MG63 (cell line): ENCODE results near the gene PRDM2. TPM values are rescaled to one million over a fixed set of nuclear protein-coding genes. Genes with fewer than 3 reads are reported as not detected.
"Not testable (repeated sequence)": the region's sequence is repeated elsewhere in the genome, so short reads cannot be mapped to it uniquely, and the experiment has no call there.

ENCODE experiments used
- DNase-seq: peaks from one replicate; pipeline ENCODE4 v3.0.0-alpha.2; 2020
- H3K27me3 ChIP-seq: fragments of 250-450 bp; sonication (Bioruptor Pico); 2 replicates; pipeline ENCODE4 v1.5.1; 2020; ENCODE audit warnings: mild to moderate bottlenecking, moderate library complexity
- H3K36me3 ChIP-seq: fragments of 250-450 bp; sonication (Bioruptor Pico); 2 replicates; pipeline ENCODE4 v1.5.1; 2020; ENCODE audit warnings: mild to moderate bottlenecking, moderate library complexity
- H3K4me3 ChIP-seq: fragments of 250-450 bp; sonication (Bioruptor Pico); 2 replicates; pipeline ENCODE4 v1.5.1; 2020; ENCODE audit warnings: mild to moderate bottlenecking, moderate library complexity
- H3K9me3 ChIP-seq: fragments of 250-450 bp; sonication (Bioruptor Pico); 2 replicates; pipeline ENCODE4 v1.5.1; 2020; ENCODE audit warnings: mild to moderate bottlenecking, moderate library complexity
- total RNA-seq: library from RNA; depleted of rRNA; stranded (reverse); fragments of >200 nt; shearing (Covaris generic); gene quantifications from 2 replicates; pipeline ENCODE4 v1.2.3, GENCODE V29; 2014; ENCODE audit warnings: low replicate concordance; rRNA removed

The PRDM2 gene
- 0.79 and 2.1 TPM in 2 replicates for total RNA-seq

- Histone ChIP-seq H3K36me3 (no peaks in the 10 kb centered on the region), H3K27me3 (no peaks in the 10 kb centered on the region), H3K9me3 (peaks cover 4% of the 10 kb centered on the region; the same call in 1 of the 2 replicates), H3K4me3 (peak within 1 kb of the TSS; percentile 85)
- peak; percentile 50 for DNase-seq
Measured at GRCh38 chr1:13699936-13700520, at the start of gene PRDM2. Gene PRDM2, plus strand, starts transcription at chr1:13700188. Its CDS starts 15,418 bp downstream, at chr1:13715606.

- Histone ChIP-seq H3K27me3 (no peaks in the 10 kb centered on the region), H3K4me3 (no peak overlapping the region), H3K9me3 (no peaks in the 10 kb centered on the region), H3K36me3 (no peaks in the 10 kb centered on the region)
- DNase-seq, result no peak
Measured at GRCh38 chr1:13651279-13651678, 48.7 kb upstream of the PRDM2 start.

- DNase-seq, result no peak
- Histone ChIP-seq H3K9me3 (no peaks in the 10 kb centered on the region), H3K4me3 (no peak overlapping the region), H3K27me3 (no peaks in the 10 kb centered on the region), H3K36me3 (no peaks in the 10 kb centered on the region)
Measured at GRCh38 chr1:13652238-13652637, 47.8 kb upstream of the PRDM2 start.

GRCh38 chr1:13661539-13661938, 38.4 kb upstream of the PRDM2 start:
- DNase-seq, result peak; percentile 79
- Histone ChIP-seq H3K36me3 (no peaks in the 10 kb centered on the region), H3K27me3 (no peaks in the 10 kb centered on the region), H3K9me3 (no peaks in the 10 kb centered on the region), H3K4me3 (no peak overlapping the region)

- H3K27me3 ChIP-seq, result no peaks in the 10 kb centered on the region
- DNase-seq, result peak; percentile 58
- H3K4me3 ChIP-seq, result no peak overlapping the region
Measured at GRCh38 chr1:13662493-13662892, 37.5 kb upstream of the PRDM2 start.

GRCh38 chr1:13663969-13664368, 36.0 kb upstream of the PRDM2 start:
- Histone ChIP-seq H3K4me3 (no peak overlapping the region), H3K9me3 (no peaks in the 10 kb centered on the region), H3K27me3 (no peaks in the 10 kb centered on the region), H3K36me3 (no peaks in the 10 kb centered on the region)
- no peak for DNase-seq

More at GRCh38 chr1:13662493-13662892, 37.5 kb upstream of the PRDM2 start:
- Histone ChIP-seq H3K9me3 (no peaks in the 10 kb centered on the region), H3K36me3 (no peaks in the 10 kb centered on the region)

GRCh38 chr1:13664451-13664850, 35.5 kb upstream of the PRDM2 start:
- Histone ChIP-seq H3K9me3 (no peaks in the 10 kb centered on the region), H3K27me3 (no peaks in the 10 kb centered on the region), H3K36me3 (no peaks in the 10 kb centered on the region), H3K4me3 (no peak overlapping the region)
- DNase-seq, result no peak

- no peaks in the 10 kb centered on the region for H3K36me3 ChIP-seq
- no peaks in the 10 kb centered on the region for H3K27me3 ChIP-seq
- no peak for DNase-seq
- H3K4me3 ChIP-seq, result no peak overlapping the region
- no peaks in the 10 kb centered on the region for H3K9me3 ChIP-seq
Measured at GRCh38 chr1:13666317-13666716, 33.7 kb upstream of the PRDM2 start.

- Histone ChIP-seq H3K4me3 (no peak overlapping the region), H3K9me3 (no peaks in the 10 kb centered on the region), H3K27me3 (no peaks in the 10 kb centered on the region), H3K36me3 (no peaks in the 10 kb centered on the region)
- DNase-seq, result no peak
Measured at GRCh38 chr1:13667691-13668090, 32.3 kb upstream of the PRDM2 start.

GRCh38 chr1:13674377-13674776, 25.6 kb upstream of the PRDM2 start:
- Histone ChIP-seq H3K9me3 (no peaks in the 10 kb centered on the region), H3K4me3 (no peak overlapping the region), H3K27me3 (no peaks in the 10 kb centered on the region)

GRCh38 chr1:13675151-13675651, 24.8 kb upstream of the PRDM2 start:
- Histone ChIP-seq H3K36me3 (no peaks in the 10 kb centered on the region), H3K4me3 (no peak overlapping the region), H3K9me3 (no peaks in the 10 kb centered on the region), H3K27me3 (no peaks in the 10 kb centered on the region)
- no peak for DNase-seq

More at GRCh38 chr1:13674377-13674776, 25.6 kb upstream of the PRDM2 start:
- no peak for DNase-seq
- no peaks in the 10 kb centered on the region for H3K36me3 ChIP-seq

- Histone ChIP-seq H3K27me3 (no peaks in the 10 kb centered on the region), H3K36me3 (no peaks in the 10 kb centered on the region), H3K9me3 (no peaks in the 10 kb centered on the region), H3K4me3 (no peak overlapping the region)
- DNase-seq, result no peak
Measured at GRCh38 chr1:13677896-13678295, 22.1 kb upstream of the PRDM2 start.

- DNase-seq, result no peak
- H3K9me3 ChIP-seq, result peaks cover under 1% of the 10 kb centered on the region
- H3K27me3 ChIP-seq, result no peaks in the 10 kb centered on the region
- no peaks in the 10 kb centered on the region for H3K36me3 ChIP-seq
- no peak overlapping the region for H3K4me3 ChIP-seq
Measured at GRCh38 chr1:13679651-13680050, 20.3 kb upstream of the PRDM2 start.

GRCh38 chr1:13680609-13681008, 19.4 kb upstream of the PRDM2 start:
- not testable (repeated sequence) for H3K9me3 ChIP-seq, DNase-seq, H3K27me3 ChIP-seq, H3K36me3 ChIP-seq, H3K4me3 ChIP-seq

- Histone ChIP-seq H3K36me3 (no peaks in the 10 kb centered on the region), H3K9me3 (peaks cover 6% of the 10 kb centered on the region), H3K27me3 (no peaks in the 10 kb centered on the region), H3K4me3 (no peak overlapping the region)
- no peak for DNase-seq
Measured at GRCh38 chr1:13681921-13682320, 18.1 kb upstream of the PRDM2 start.

GRCh38 chr1:13682444-13682843, 17.5 kb upstream of the PRDM2 start:
- peaks cover 6% of the 10 kb centered on the region for H3K9me3 ChIP-seq
- no peak for DNase-seq
- no peak overlapping the region for H3K4me3 ChIP-seq
- no peaks in the 10 kb centered on the region for H3K27me3 ChIP-seq
- H3K36me3 ChIP-seq, result no peaks in the 10 kb centered on the region

GRCh38 chr1:13683206-13683605, 16.8 kb upstream of the PRDM2 start:
- DNase-seq, result no peak
- H3K9me3 ChIP-seq, result peaks cover 6% of the 10 kb centered on the region
- H3K36me3 ChIP-seq, result no peaks in the 10 kb centered on the region
- no peak overlapping the region for H3K4me3 ChIP-seq
- no peaks in the 10 kb centered on the region for H3K27me3 ChIP-seq

- Histone ChIP-seq H3K36me3 (no peaks in the 10 kb centered on the region), H3K27me3 (no peaks in the 10 kb centered on the region), H3K9me3 (peaks cover 6% of the 10 kb centered on the region), H3K4me3 (no peak overlapping the region)
- no peak for DNase-seq
Measured at GRCh38 chr1:13687151-13687715, 12.8 kb upstream of the PRDM2 start.
